ENCODE results near the gene MELK. TPM values are rescaled to one million over a fixed set of nuclear protein-coding genes. Genes with fewer than 3 reads are reported as not detected.
"Not testable (repeated sequence)": the region's sequence is repeated elsewhere in the genome, so short reads cannot be mapped to it uniquely, and the experiment has no call there.

Gene MELK
- total and polyA plus RNA-seq, 2 of the 4 experiments (the other 2 are of a cell fraction), result 20.8 to 27.4 TPM

DNA sequence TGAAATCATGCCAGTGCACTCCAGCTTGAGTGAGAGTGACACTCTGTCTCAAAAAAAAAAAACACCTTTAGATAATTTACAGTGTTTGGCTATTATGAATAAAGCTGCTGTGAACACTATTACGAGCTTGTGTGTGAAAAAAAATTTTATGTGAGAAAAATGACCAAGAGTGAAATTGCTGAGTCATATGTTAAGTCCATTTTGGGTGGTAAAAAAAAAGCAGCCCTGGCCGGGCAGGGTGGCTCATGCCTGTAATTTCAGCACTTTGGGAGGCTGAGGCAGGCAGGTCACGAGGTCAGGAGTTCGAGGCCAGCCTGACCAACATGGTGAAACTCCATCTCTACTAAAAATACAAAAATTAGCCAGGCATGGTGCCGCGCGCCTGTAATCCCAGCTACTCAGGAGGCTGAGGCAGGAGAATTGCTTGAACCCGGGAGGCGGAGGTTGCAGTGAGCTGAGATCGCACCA, 22.0 kb upstream of the MELK start:
- not testable (repeated sequence) for H3K36me3 ChIP-seq (ENCODE audit: control insufficient read depth, insufficient read depth, low read length)

More for the DNA sequence above, 22.0 kb upstream of the MELK start:
- CTCF ChIA-PET; H3K18ac ChIP-seq (ENCODE audit: low read depth, low read length); H3K23ac ChIP-seq (ENCODE audit: low read depth, low read length); H3K14ac ChIP-seq (replicated peaks; ENCODE audit: low read depth, low read length); H3K27me3 ChIP-seq (ENCODE audit: control insufficient read depth, insufficient read depth, low read length); POLR2A ChIA-PET (ENCODE audit: unreplicated experiment); dilution Hi-C loops (cut with HindIII; ENCODE audit: low sequenced_read_pairs, unreplicated experiment); H2BK20ac ChIP-seq (ENCODE audit: low read depth, low read length); DNase-seq; H4K8ac ChIP-seq (ENCODE audit: low read depth in 2 of 2, low read length in 2 of 2); H2AFZ ChIP-seq (replicated peaks; ENCODE audit: low read length, poor library complexity); H2AK5ac ChIP-seq (ENCODE audit: low read depth, low read length); H3K9me3 ChIP-seq (ENCODE audit: control insufficient read depth, insufficient read depth, low read length); H4K5ac ChIP-seq (ENCODE audit: low read depth, low read length); H4K91ac ChIP-seq (ENCODE audit: insufficient read depth, low read depth, low read length); H3K4me2 ChIP-seq (ENCODE audit: low read depth, low read length); H4K20me1 ChIP-seq (ENCODE audit: insufficient read depth, low read length); H2BK120ac ChIP-seq (ENCODE audit: low read depth, low read length); H3K9me1 ChIP-seq (ENCODE audit: insufficient read depth, low read length); BruUV-seq (replicated peaks); H3K27ac ChIP-seq (ENCODE audit: insufficient read depth, low read length); H3K4me3 ChIP-seq (ENCODE audit: insufficient read depth, low read depth, low read length); H2BK5ac ChIP-seq (ENCODE audit: low read depth, low read length, poor library complexity, severe bottlenecking); H2BK15ac ChIP-seq (ENCODE audit: low read depth, low read length); H3K4ac ChIP-seq (ENCODE audit: low read depth, low read length); intact Hi-C loops (cut with micrococcal nuclease); H3K9ac ChIP-seq (ENCODE audit: low read depth, low read length); H3K56ac ChIP-seq (ENCODE audit: extremely low read depth, insufficient read depth, low read length); H3K79me1 ChIP-seq (ENCODE audit: low read depth in 1 of 2, low read length in 2 of 2); ATAC-seq (ENCODE audit: low read depth); H2AK9ac ChIP-seq (replicated peaks; ENCODE audit: low read depth, low read length, poor library complexity); H3K4me1 ChIP-seq (ENCODE audit: control insufficient read depth, insufficient read depth, low read length): not testable (repeated sequence)
- WGBS, 2 experiments (ENCODE audit: extremely low coverage in 2 of 2, insufficient read length in 1 of 2), result 80% methylated on average over 1 of the region's 10 CpGs; no CpG with 5 or more reads in 1 of the 2 experiments
- in situ Hi-C loops (cut with MboI; ENCODE audit: low sequenced_read_pairs), result loop anchor here (5.0 kb wide), 1 partner anchor 143 kb away; no protein-coding TSS in a partner anchor
- TF ChIP-seq MAFK (IDR thresholded peaks at IDR 0.05; ENCODE audit: low read depth, low read length) (peak; percentile 83), NFE2L2 (IDR thresholded peaks at IDR 0.05; ENCODE audit: low read depth, low read length) (peak; percentile 91)
